HFFc6 (cell line): ENCODE measurements around the gene KCNIP4. TPM values are rescaled to one million over a fixed set of nuclear protein-coding genes. Genes with fewer than 3 reads are reported as not detected.
A peak's percentile ranks its signal among the peaks of the same experiment; 100 is the strongest.
"Not testable (repeated sequence)": the region's sequence is repeated elsewhere in the genome, so short reads cannot be mapped to it uniquely, and the experiment has no call there.

Experiments
- DNase-seq: peaks from one replicate; pipeline ENCODE4 v3.0.0-alpha.2; 2018
- H3K27ac Mint-ChIP-seq: 2 replicates; pipeline ENCODE4 v1.8.0; 2020; ENCODE audit warnings: mild to moderate bottlenecking, mixed read lengths
- H3K27me3 Mint-ChIP-seq: 2 replicates; pipeline ENCODE4 v1.8.0; 2021; ENCODE audit warnings: mild to moderate bottlenecking, moderate library complexity, mixed read lengths; ENCODE audit not compliant: insufficient read depth
- H3K36me3 Mint-ChIP-seq: 2 replicates; pipeline ENCODE4 v1.8.0; 2021; ENCODE audit warnings: low read depth, mixed read lengths
- H3K4me1 Mint-ChIP-seq: 2 replicates; pipeline ENCODE4 v1.8.0; 2020; ENCODE audit warnings: low read depth, mixed read lengths
- H3K4me3 Mint-ChIP-seq: 2 replicates; pipeline ENCODE4 v1.8.0; 2020; ENCODE audit warnings: mild to moderate bottlenecking, moderate library complexity, mixed read lengths
- H3K9me3 Mint-ChIP-seq: 2 replicates; pipeline ENCODE4 v1.8.0; 2020; ENCODE audit warnings: mild to moderate bottlenecking, mixed read lengths
- CTCF ChIP-seq: fragments of 200-600 bp; sonication (generic); IDR thresholded peaks from 2 replicates; pipeline ENCODE4 v1.5.0; 2021; ENCODE audit warnings: antibody characterized with exemption, mild to moderate bottlenecking
- total RNA-seq, 6 experiments: library from RNA; stranded (reverse); fragmentation: NEBNext Ultra II Directional; extraction: Animal tissue kit (Norgen Biotek cat#: 25700); gene quantifications; 2 replicates in 1 of 6; 3 replicates in 5 of 6; pipeline ENCODE4 v1.2.3, GENCODE V29; 2021

The KCNIP4 gene
- total RNA-seq, 6 experiments from 2014 or later: not detected

- Mint-ChIP-seq H3K36me3 (no peaks in the 10 kb centered on the region), H3K27me3 (no peaks in the 10 kb centered on the region), H3K4me3 (no peak overlapping the region), H3K4me1 (peaks cover 5% of the 10 kb centered on the region; the same call in 1 of the 2 replicates), H3K9me3 (no peaks in the 10 kb centered on the region), H3K27ac (no peak overlapping the region)
- DNase-seq: no peak
- no peak for TF ChIP-seq CTCF
Measured at GRCh38 chr4:20761826-20762225, 1186.7 kb downstream of the KCNIP4 start.

GRCh38 chr4:20761382-20761781 lies 1187.2 kb downstream of the KCNIP4 start:
- no peak overlapping the region for H3K4me3 Mint-ChIP-seq
- H3K9me3 Mint-ChIP-seq: no peaks in the 10 kb centered on the region
- TF ChIP-seq CTCF: no peak
- no peaks in the 10 kb centered on the region for H3K36me3 Mint-ChIP-seq
- no peak for DNase-seq
- H3K27ac Mint-ChIP-seq: no peak overlapping the region
- peaks cover 5% of the 10 kb centered on the region; the same call in 1 of the 2 replicates for H3K4me1 Mint-ChIP-seq
- H3K27me3 Mint-ChIP-seq: no peaks in the 10 kb centered on the region

- Mint-ChIP-seq H3K36me3 (no peaks in the 10 kb centered on the region), H3K9me3 (no peaks in the 10 kb centered on the region), H3K4me3 (no peak overlapping the region), H3K27me3 (no peaks in the 10 kb centered on the region), H3K27ac (no peak overlapping the region), H3K4me1 (peaks cover 5% of the 10 kb centered on the region; the same call in 1 of the 2 replicates)
- TF ChIP-seq CTCF: peak; percentile 11; the same call in 1 of the 2 replicates
- DNase-seq: no peak
Measured at GRCh38 chr4:20760053-20760452, 1188.5 kb downstream of the KCNIP4 start.

- no peak for TF ChIP-seq CTCF
- H3K4me1 Mint-ChIP-seq: no peaks in the 10 kb centered on the region
- H3K4me3 Mint-ChIP-seq: no peak overlapping the region
- no peak overlapping the region for H3K27ac Mint-ChIP-seq
- DNase-seq: no peak
- peaks cover 4% of the 10 kb centered on the region; the same call in 1 of the 2 replicates for H3K36me3 Mint-ChIP-seq
- no peaks in the 10 kb centered on the region for H3K9me3 Mint-ChIP-seq
- no peaks in the 10 kb centered on the region for H3K27me3 Mint-ChIP-seq
Measured at GRCh38 chr4:20754036-20754435, 1194.5 kb downstream of the KCNIP4 start.

GRCh38 chr4:20752641-20753040 lies 1195.9 kb downstream of the KCNIP4 start:
- no peak overlapping the region for H3K27ac Mint-ChIP-seq
- no peaks in the 10 kb centered on the region for H3K4me1 Mint-ChIP-seq
- no peak overlapping the region for H3K4me3 Mint-ChIP-seq
- DNase-seq: no peak
- H3K27me3 Mint-ChIP-seq: no peaks in the 10 kb centered on the region
- H3K36me3 Mint-ChIP-seq: peaks cover 4% of the 10 kb centered on the region; the same call in 1 of the 2 replicates
- no peak for TF ChIP-seq CTCF
- no peaks in the 10 kb centered on the region for H3K9me3 Mint-ChIP-seq

GRCh38 chr4:20746000-20746399 lies 1202.6 kb downstream of the KCNIP4 start:
- H3K4me1 Mint-ChIP-seq, H3K27me3 Mint-ChIP-seq, DNase-seq, H3K27ac Mint-ChIP-seq, H3K4me3 Mint-ChIP-seq, H3K36me3 Mint-ChIP-seq: not testable (repeated sequence)
- H3K9me3 Mint-ChIP-seq: peaks cover 21% of the 10 kb centered on the region
